HEK293 (cell line): ENCODE results near the gene PON1.

Source experiments
- CTCF ChIA-PET: fragments of 350-600 bp; formaldehyde crosslinking; extraction: SDS; loops from one replicate; lab custom pipeline; 2021; ENCODE audit warnings: antibody characterized with exemption; lab: Yijun Ruan, JAX
- POLR2A ChIA-PET: fragments of 300-600 bp; formaldehyde crosslinking; extraction: SDS; loops from one replicate; lab custom pipeline; 2020; ENCODE audit warnings: antibody characterized with exemption, inconsistent platforms; lab: Yijun Ruan, JAX
- H3K27ac ChIP-seq: fragments of 200-500 bp; sonication (Bioruptor generic); 2 replicates; pipeline ENCODE4 v1.5.1; 2014; ENCODE audit warnings: low read depth, low read length, control low read depth, inconsistent platforms; ENCODE audit errors: extremely low read depth
- H3K36me3 ChIP-seq, 2 experiments: fragments of 200-500 bp in 1 of 2; sonication (Bioruptor generic) in 1 of 2; 1 replicate in 1 of 2; 2 replicates in 1 of 2; pipeline ENCODE4 v1.5.1; 2014 to 2017; ENCODE audit warnings: inconsistent platforms in 2 of 2, low read length in 2 of 2; ENCODE audit not compliant: control insufficient read depth in 2 of 2, insufficient read depth in 1 of 2
- H3K4me1 ChIP-seq: fragments of 200-500 bp; sonication (Bioruptor generic); 2 replicates; pipeline ENCODE4 v1.5.1; 2014; ENCODE audit warnings: mild to moderate bottlenecking, low read length, inconsistent platforms; ENCODE audit not compliant: control insufficient read depth, insufficient read depth
- H3K4me3 ChIP-seq: 2 replicates; pipeline ENCODE4 v1.5.1; 2011; ENCODE audit warnings: low read depth, mild to moderate bottlenecking, control low read depth, low read length, moderate library complexity
- H3K9me3 ChIP-seq: fragments of 200-500 bp; sonication (Bioruptor generic); 2 replicates; pipeline ENCODE4 v1.5.1; 2014; ENCODE audit warnings: low read depth, low read length, inconsistent platforms; ENCODE audit not compliant: control insufficient read depth, insufficient read depth
- GFI1B ChIP-seq: fragments of 450-650 bp; formaldehyde crosslinking; IDR thresholded peaks from 2 replicates; pipeline ENCODE4 v1.5.1; 2016; ENCODE audit warnings: missing biosample characterization, missing genetic modification characterization
- KLF7 ChIP-seq: fragments of 450-650 bp; formaldehyde crosslinking; IDR thresholded peaks from 2 replicates; pipeline ENCODE4 v1.5.1; 2016; ENCODE audit warnings: missing biosample characterization, missing genetic modification characterization, borderline replicate concordance
- OSR2 ChIP-seq: fragments of 450-650 bp; formaldehyde crosslinking; IDR thresholded peaks from 2 replicates; pipeline ENCODE4 v1.5.1; 2016; ENCODE audit warnings: missing biosample characterization, missing genetic modification characterization
- PATZ1 ChIP-seq: fragments of 450-650 bp; formaldehyde crosslinking; IDR thresholded peaks from 2 replicates; pipeline ENCODE4 v1.5.1; 2016; ENCODE audit warnings: missing biosample characterization, missing genetic modification characterization
- PRDM1 ChIP-seq: fragments of 450-650 bp; formaldehyde crosslinking; IDR thresholded peaks from 2 replicates; pipeline ENCODE4; 2016; ENCODE audit warnings: missing biosample characterization, missing genetic modification characterization
- PRDM2 ChIP-seq: fragments of 450-650 bp; formaldehyde crosslinking; IDR thresholded peaks from 2 replicates; pipeline ENCODE4 v1.5.1; 2016; ENCODE audit warnings: missing biosample characterization, missing genetic modification characterization, borderline replicate concordance
- RBAK ChIP-seq: fragments of 450-650 bp; formaldehyde crosslinking; IDR thresholded peaks from 2 replicates; pipeline ENCODE4 v1.5.1; 2016; ENCODE audit warnings: missing biosample characterization, missing genetic modification characterization
- SP2 ChIP-seq: fragments of 450-650 bp; formaldehyde crosslinking; IDR thresholded peaks from 2 replicates; pipeline ENCODE4 v1.5.1; 2016; ENCODE audit warnings: missing biosample characterization, missing genetic modification characterization
- WT1 ChIP-seq: fragments of 450-650 bp; formaldehyde crosslinking; IDR thresholded peaks from 2 replicates; pipeline ENCODE4 v1.5.1; 2016; ENCODE audit warnings: missing biosample characterization, missing genetic modification characterization
- YY1 ChIP-seq: fragments of 450-650 bp; formaldehyde crosslinking; IDR thresholded peaks from 2 replicates; pipeline ENCODE4 v1.5.1; 2018; ENCODE audit warnings: missing biosample characterization, missing genetic modification characterization
- YY2 ChIP-seq: fragments of 450-650 bp; formaldehyde crosslinking; IDR thresholded peaks from 2 replicates; pipeline ENCODE4 v1.5.1; 2016; ENCODE audit warnings: missing biosample characterization, missing genetic modification characterization
- ZBTB20 ChIP-seq: fragments of 450-650 bp; formaldehyde crosslinking; IDR thresholded peaks from 2 replicates; pipeline ENCODE4 v1.5.1; 2016; ENCODE audit warnings: missing biosample characterization, missing genetic modification characterization
- ZNF112 ChIP-seq: fragments of 450-650 bp; formaldehyde crosslinking; IDR thresholded peaks from 2 replicates; pipeline ENCODE4 v1.5.0; 2017; ENCODE audit warnings: missing biosample characterization, missing genetic modification characterization
- ZNF18 ChIP-seq: fragments of 450-650 bp; formaldehyde crosslinking; IDR thresholded peaks from 2 replicates; pipeline ENCODE4 v1.5.1; 2016; ENCODE audit warnings: missing biosample characterization, missing genetic modification characterization
- ZNF26 ChIP-seq: fragments of 450-650 bp; formaldehyde crosslinking; IDR thresholded peaks from 2 replicates; pipeline ENCODE4 v1.5.1; 2016; ENCODE audit warnings: missing biosample characterization, missing genetic modification characterization
- ZNF350 ChIP-seq: fragments of 450-650 bp; formaldehyde crosslinking; IDR thresholded peaks from 2 replicates; pipeline ENCODE4 v1.5.0; 2017; ENCODE audit warnings: missing biosample characterization, mild to moderate bottlenecking, missing genetic modification characterization
- ZNF404 ChIP-seq: fragments of 450-650 bp; formaldehyde crosslinking; IDR thresholded peaks from 2 replicates; pipeline ENCODE4 v1.5.1; 2017; ENCODE audit warnings: missing biosample characterization, missing genetic modification characterization
- ZNF555 ChIP-seq: fragments of 450-650 bp; formaldehyde crosslinking; conservative IDR thresholded peaks from 2 replicates; pipeline ENCODE4 v1.5.1; 2017; ENCODE audit warnings: missing biosample characterization, mild to moderate bottlenecking, missing genetic modification characterization, inconsistent platforms
- ZNF623 ChIP-seq: fragments of 450-650 bp; formaldehyde crosslinking; IDR thresholded peaks from 2 replicates; pipeline ENCODE4 v1.5.1; 2016; ENCODE audit warnings: missing biosample characterization, missing genetic modification characterization
- ZNF670 ChIP-seq: fragments of 450-650 bp; formaldehyde crosslinking; IDR thresholded peaks from 2 replicates; pipeline ENCODE4 v1.5.1; 2016; ENCODE audit warnings: missing biosample characterization, missing genetic modification characterization, low read depth
- ZNF701 ChIP-seq: fragments of 450-650 bp; formaldehyde crosslinking; IDR thresholded peaks from 2 replicates; pipeline ENCODE4 v1.5.1; 2016; ENCODE audit warnings: missing biosample characterization, missing genetic modification characterization

Gene PON1

GRCh38 chr7:95327356-95327755 is 3.0 kb upstream of the PON1 start:
- Histone ChIP-seq H3K27ac (no peak overlapping the region), H3K36me3 (no peaks in the 10 kb centered on the region), H3K4me1 (no peaks in the 10 kb centered on the region), H3K9me3 (no peaks in the 10 kb centered on the region), H3K4me3 (no peak overlapping the region)
- no peak for TF ChIP-seq PATZ1 (tag by site-specific recombination)
- ChIA-PET CTCF (no interaction called here), POLR2A (no interaction called here)

GRCh38 chr7:95323410-95324129 is 762 bp downstream of the PON1 start:
- no peak for TF ChIP-seq ZNF18 (tag by site-specific recombination)
- TF ChIP-seq ZNF623 (tag by site-specific recombination) = no peak
- no peak for TF ChIP-seq KLF7 (tag by site-specific recombination)
- TF ChIP-seq GFI1B (tag by site-specific recombination) = no peak
- no peak for TF ChIP-seq ZNF555 (tag by site-specific recombination)
- TF ChIP-seq PRDM2 (tag by site-specific recombination) = no peak
- Histone ChIP-seq H3K9me3 (no peaks in the 10 kb centered on the region), H3K36me3 (no peaks in the 10 kb centered on the region), H3K27ac (no peak overlapping the region), H3K4me3 (no peak overlapping the region), H3K4me1 (no peaks in the 10 kb centered on the region)
- ChIA-PET POLR2A (no interaction called here), CTCF (no interaction called here)

- no peaks in the 10 kb centered on the region for H3K36me3 ChIP-seq
- no peaks in the 10 kb centered on the region for H3K9me3 ChIP-seq
- H3K4me1 ChIP-seq = no peaks in the 10 kb centered on the region
- no peak overlapping the region for H3K27ac ChIP-seq
- no peak overlapping the region for H3K4me3 ChIP-seq
- ChIA-PET POLR2A (no interaction called here), CTCF (no interaction called here)
- TF ChIP-seq ZNF404 (no peak), SP2 (tag by site-specific recombination) (no peak), ZNF350 (tag by site-specific recombination) (no peak), WT1 (tag by site-specific recombination) (no peak), YY1 (tag by site-specific recombination) (no peak), YY2 (no peak), ZNF112 (tag by site-specific recombination) (no peak), PRDM1 (tag by site-specific recombination) (no peak), OSR2 (tag by site-specific recombination) (no peak), ZBTB20 (tag by site-specific recombination) (no peak), ZNF670 (tag by site-specific recombination) (no peak), RBAK (tag by site-specific recombination) (no peak), ZNF701 (no peak), ZNF26 (tag by site-specific recombination) (no peak)
Observed at GRCh38 chr7:95322854-95323253, 1.5 kb downstream of the PON1 start.
